Measurements from ENCODE around the gene TMEM245.

DNA sequence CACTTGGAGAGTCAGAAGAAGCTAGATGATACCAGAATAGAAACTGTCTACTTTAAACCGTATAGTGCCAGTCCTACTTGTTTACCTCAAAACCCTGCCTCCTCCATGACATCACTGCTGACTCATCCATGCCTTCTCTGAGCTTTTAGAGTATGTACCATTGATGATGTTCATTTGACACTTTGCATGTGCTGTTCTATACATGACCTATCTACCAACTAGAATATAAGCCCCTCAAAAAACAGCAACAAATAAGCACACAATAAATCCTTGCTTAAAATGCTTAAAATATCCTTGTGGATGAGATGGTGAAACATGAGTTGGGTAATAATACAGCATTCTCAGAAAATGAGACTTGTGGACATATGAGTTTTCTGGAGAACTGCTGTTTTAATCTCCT is 109.0 kb downstream of the TMEM245 start:
- TF ChIP-seq POLR2A (IDR thresholded peaks at IDR 0.05) (no peak), EP300 (IDR thresholded peaks at IDR 0.05) (no peak)
- TF ChIP-seq, protein P1, sequence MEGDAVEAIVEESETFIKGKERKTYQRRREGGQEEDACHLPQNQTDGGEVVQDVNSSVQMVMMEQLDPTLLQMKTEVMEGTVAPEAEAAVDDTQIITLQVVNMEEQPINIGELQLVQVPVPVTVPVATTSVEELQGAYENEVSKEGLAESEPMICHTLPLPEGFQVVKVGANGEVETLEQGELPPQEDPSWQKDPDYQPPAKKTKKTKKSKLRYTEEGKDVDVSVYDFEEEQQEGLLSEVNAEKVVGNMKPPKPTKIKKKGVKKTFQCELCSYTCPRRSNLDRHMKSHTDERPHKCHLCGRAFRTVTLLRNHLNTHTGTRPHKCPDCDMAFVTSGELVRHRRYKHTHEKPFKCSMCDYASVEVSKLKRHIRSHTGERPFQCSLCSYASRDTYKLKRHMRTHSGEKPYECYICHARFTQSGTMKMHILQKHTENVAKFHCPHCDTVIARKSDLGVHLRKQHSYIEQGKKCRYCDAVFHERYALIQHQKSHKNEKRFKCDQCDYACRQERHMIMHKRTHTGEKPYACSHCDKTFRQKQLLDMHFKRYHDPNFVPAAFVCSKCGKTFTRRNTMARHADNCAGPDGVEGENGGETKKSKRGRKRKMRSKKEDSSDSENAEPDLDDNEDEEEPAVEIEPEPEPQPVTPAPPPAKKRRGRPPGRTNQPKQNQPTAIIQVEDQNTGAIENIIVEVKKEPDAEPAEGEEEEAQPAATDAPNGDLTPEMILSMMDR (IDR thresholded peaks at IDR 0.05), result no peak
